Panc1 (cell line): Measurements from ENCODE around the gene KCTD4. TPM values are rescaled to one million over a fixed set of nuclear protein-coding genes. Genes with fewer than 3 reads are reported as not detected.

ENCODE experiments used
- ATAC-seq: fragments of 200-7000 bp; cut with Tn5 transposase; 2 replicates; pipeline ENCODE4 v1.9.1; 2020; ENCODE audit warnings: mild to moderate bottlenecking, moderate library complexity
- BruUV-seq: library from RNA; stranded (reverse); fragments of 400-500 nt; replicated peaks from 2 replicates; lab custom pipeline; 2021; lab: Mats Ljungman, UMichigan
- CTCF ChIA-PET: fragments of 300-600 bp; sonication (Branson Sonifier 250); formaldehyde crosslinking; loops from one replicate; lab custom pipeline; 2022; ENCODE audit warnings: antibody characterized with exemption; lab: Charles Lee
- POLR2A ChIA-PET: fragments of 300-600 bp; sonication (Branson Sonifier 250); formaldehyde crosslinking; loops from one replicate; lab custom pipeline; 2022; ENCODE audit warnings: antibody characterized with exemption; lab: Charles Lee
- DNase-seq: peaks from one replicate; pipeline ENCODE4 v3.0.0-alpha.2; 2010; ENCODE audit warnings: low read depth, low spot score
- H3K27ac ChIP-seq: 2 replicates; pipeline ENCODE4 v1.5.1; 2011; ENCODE audit warnings: mild to moderate bottlenecking, low read length, inconsistent platforms
- H3K27me3 ChIP-seq: fragments of 200-500 bp; sonication (Bioruptor generic); 2 replicates; pipeline ENCODE4 v1.6.0; 2014; ENCODE audit warnings: low read length, inconsistent platforms; ENCODE audit not compliant: control insufficient read depth, insufficient read depth
- H3K36me3 ChIP-seq: fragments of 200-500 bp; sonication (Bioruptor generic); 2 replicates; pipeline ENCODE4 v1.5.1; 2014; ENCODE audit warnings: inconsistent platforms, mild to moderate bottlenecking, low read length, moderate library complexity; ENCODE audit not compliant: control insufficient read depth, insufficient read depth
- H3K4me1 ChIP-seq: 2 replicates; pipeline ENCODE4 v1.5.1; 2011; ENCODE audit warnings: inconsistent platforms, mild to moderate bottlenecking, low read length, moderate library complexity; ENCODE audit not compliant: control insufficient read depth, insufficient read depth
- H3K4me3 ChIP-seq, 2 experiments: 2 replicates each; pipeline ENCODE4 v1.5.1; 2011 to 2012; ENCODE audit warnings: low read depth in 2 of 2, low read length in 2 of 2, mild to moderate bottlenecking in 2 of 2, inconsistent platforms in 1 of 2, moderate library complexity in 1 of 2
- H3K9me3 ChIP-seq: fragments of 200-500 bp; sonication (Bioruptor generic); 2 replicates; pipeline ENCODE4 v1.5.1; 2014; ENCODE audit warnings: low read depth, mild to moderate bottlenecking, inconsistent platforms, low read length, moderate library complexity; ENCODE audit not compliant: control insufficient read depth, insufficient read depth
- POLR2AphosphoS5 ChIP-seq: IDR thresholded peaks from 2 replicates; pipeline ENCODE4 v1.6.1; 2012; ENCODE audit warnings: mild to moderate bottlenecking, low read depth, low read length, moderate library complexity
- REST ChIP-seq, 2 experiments: IDR thresholded peaks; 2 replicates each; pipeline ENCODE4 v1.6.1; 2011 to 2012; ENCODE audit warnings: low read depth in 2 of 2, control low read depth in 1 of 2, low read length in 1 of 2, mild to moderate bottlenecking in 1 of 2, moderate library complexity in 1 of 2; ENCODE audit not compliant: insufficient read depth in 1 of 2
- SIN3A ChIP-seq: IDR thresholded peaks from 2 replicates; pipeline ENCODE4 v1.6.1; 2012; ENCODE audit warnings: low read depth, mild to moderate bottlenecking, low read length, moderate library complexity, borderline replicate concordance; ENCODE audit not compliant: insufficient read depth
- TCF7L2 ChIP-seq: IDR thresholded peaks from 2 replicates; pipeline ENCODE4 v1.6.1; 2011; ENCODE audit warnings: mild to moderate bottlenecking, low read depth, low read length, inconsistent platforms
- in situ Hi-C: cut with HindIII; loops from 2 replicates; pipeline ENCODE4 v1.10.0; 2016; ENCODE audit warnings: low sequenced_read_pairs, low pct_unique_long_range_greater_than_20kb
- intact Hi-C: fragments of 100-400 bp; cut with micrococcal nuclease; formaldehyde crosslinking; loops from one replicate; pipeline ENCODE4 v1.10.0; 2022; ENCODE audit not compliant: unreplicated experiment
- total RNA-seq: library from RNA; stranded (reverse); gene quantifications from one replicate; pipeline ENCODE4 v1.2.1, GENCODE V29; 2021; ENCODE audit not compliant: unreplicated experiment
- TF ChIP-seq, protein P1 (sequence below): fragments of 450-650 bp; IDR thresholded peaks from 2 replicates; pipeline ENCODE4 v1.5.1; 2017; ENCODE audit warnings: mild to moderate bottlenecking

The KCTD4 gene
- total RNA-seq, 1 experiment from 2014 or later: not detected

- intact Hi-C loops: no loop called here
- no peak overlapping the region for H3K27ac ChIP-seq
- TF ChIP-seq SIN3A (no peak), REST (IDR thresholded peaks at IDR 0.05; ENCODE audit: insufficient read depth in 1 of 2, low read depth in 2 of 2, low read length in 1 of 2) (no peak), POLR2AphosphoS5 (no peak)
- TF ChIP-seq, protein P1, sequence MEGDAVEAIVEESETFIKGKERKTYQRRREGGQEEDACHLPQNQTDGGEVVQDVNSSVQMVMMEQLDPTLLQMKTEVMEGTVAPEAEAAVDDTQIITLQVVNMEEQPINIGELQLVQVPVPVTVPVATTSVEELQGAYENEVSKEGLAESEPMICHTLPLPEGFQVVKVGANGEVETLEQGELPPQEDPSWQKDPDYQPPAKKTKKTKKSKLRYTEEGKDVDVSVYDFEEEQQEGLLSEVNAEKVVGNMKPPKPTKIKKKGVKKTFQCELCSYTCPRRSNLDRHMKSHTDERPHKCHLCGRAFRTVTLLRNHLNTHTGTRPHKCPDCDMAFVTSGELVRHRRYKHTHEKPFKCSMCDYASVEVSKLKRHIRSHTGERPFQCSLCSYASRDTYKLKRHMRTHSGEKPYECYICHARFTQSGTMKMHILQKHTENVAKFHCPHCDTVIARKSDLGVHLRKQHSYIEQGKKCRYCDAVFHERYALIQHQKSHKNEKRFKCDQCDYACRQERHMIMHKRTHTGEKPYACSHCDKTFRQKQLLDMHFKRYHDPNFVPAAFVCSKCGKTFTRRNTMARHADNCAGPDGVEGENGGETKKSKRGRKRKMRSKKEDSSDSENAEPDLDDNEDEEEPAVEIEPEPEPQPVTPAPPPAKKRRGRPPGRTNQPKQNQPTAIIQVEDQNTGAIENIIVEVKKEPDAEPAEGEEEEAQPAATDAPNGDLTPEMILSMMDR: no peak
- ATAC-seq: no peak
- in situ Hi-C loops: no loop called here
- H3K9me3 ChIP-seq: no peaks in the 10 kb centered on the region
- peaks cover 8% of the 10 kb centered on the region for H3K4me1 ChIP-seq
- POLR2A ChIA-PET: no interaction called here
- no peaks in the 10 kb centered on the region for H3K36me3 ChIP-seq
- DNase-seq: no peak
- CTCF ChIA-PET: no interaction called here
- H3K4me3 ChIP-seq: no peak overlapping the region
- H3K27me3 ChIP-seq: no peaks in the 10 kb centered on the region
- BruUV-seq: no TSS peak
Observed at GRCh38 chr13:45156565-45157361, 44.1 kb downstream of the KCTD4 start.

GRCh38 chr13:45149964-45150363 is 50.9 kb downstream of the KCTD4 start:
- H3K27ac ChIP-seq: no peak overlapping the region
- in situ Hi-C loops: no loop called here
- no peak for DNase-seq
- ChIA-PET POLR2A (no interaction called here), CTCF (interaction anchor here (0.5 kb wide), 1 partner anchor 103 kb away, joined by 11 read pairs; no protein-coding TSS in a partner anchor)
- no peak for TF ChIP-seq SIN3A
- TF ChIP-seq, protein P1: no peak
- TF ChIP-seq POLR2AphosphoS5: no peak
- no peak for TF ChIP-seq TCF7L2
- no peak for TF ChIP-seq REST (IDR thresholded peaks at IDR 0.05; ENCODE audit: insufficient read depth in 1 of 2, low read depth in 2 of 2, low read length in 1 of 2)
- H3K4me3 ChIP-seq: no peak overlapping the region
- no peak for ATAC-seq
- intact Hi-C loops: no loop called here
- no peaks in the 10 kb centered on the region for H3K27me3 ChIP-seq
- no peaks in the 10 kb centered on the region for H3K9me3 ChIP-seq
- no peaks in the 10 kb centered on the region; the same call in 1 of the 2 replicates for H3K36me3 ChIP-seq
- no TSS peak for BruUV-seq
- no peaks in the 10 kb centered on the region for H3K4me1 ChIP-seq
